Loucy (cell line): Measurements from ENCODE around the gene ANKRD36B.
"Not testable (repeated sequence)": the region's sequence is repeated elsewhere in the genome, so short reads cannot be mapped to it uniquely, and the experiment has no call there.

Experiments
- CTCF ChIP-seq: fragments of 200-600 bp; sonication (generic); conservative IDR thresholded peaks from 2 replicates; pipeline ENCODE4 v1.5.1; 2014; ENCODE audit warnings: mild to moderate bottlenecking, antibody characterized with exemption, low read length
- EZH2phosphoT487 ChIP-seq: fragments of 200-600 bp; IDR thresholded peaks from 2 replicates; pipeline ENCODE4 v1.6.1; 2018; ENCODE audit warnings: antibody characterized with exemption, mild to moderate bottlenecking, moderate library complexity, borderline replicate concordance

GRCh38 chr2:97544911-97545310 lies 44.8 kb downstream of the ANKRD36B start:
- TF ChIP-seq EZH2phosphoT487, CTCF: not testable (repeated sequence)
